Activated naive CD4-positive, alpha-beta T cell (primary cell): ENCODE measurements around the gene LDLRAD1.
"Not testable (repeated sequence)": the region's sequence is repeated elsewhere in the genome, so short reads cannot be mapped to it uniquely, and the experiment has no call there.

Experiments used
- DNase-seq, 4 experiments: peaks; one replicate each; lab custom pipeline; 2025; lab: John Stamatoyannopoulos, UW

LDLRAD1 gene

GRCh38 chr1:54017979-54018378 lies at the start of gene LDLRAD1:
Gene LDLRAD1 (minus strand): TSS chr1:54018186. CDS start chr1:54018112, 74 bp downstream.
- no peak for DNase-seq

GRCh38 chr1:54064299-54064698 lies 46.3 kb upstream of the LDLRAD1 start:
- no peak for DNase-seq

GRCh38 chr1:54054438-54054749 lies 36.4 kb upstream of the LDLRAD1 start:
- DNase-seq: no peak

- DNase-seq: no peak
Measured at GRCh38 chr1:54053745-54054437, 35.9 kb upstream of the LDLRAD1 start.

- DNase-seq: peak; percentile 91 to 95 (median 94)
Measured at GRCh38 chr1:54052934-54053744, 35.2 kb upstream of the LDLRAD1 start, which contains the start of the genes TCEANC2 and TMEM59. Gene TCEANC2 (plus strand): TSS chr1:54053608. CDS start chr1:54054423, 815 bp downstream. Gene TMEM59 (minus strand): TSS chr1:54053204. CDS start chr1:54053188, 16 bp downstream.

- DNase-seq: peak in 2 of 4 experiments; percentile 30 to 40
Measured at GRCh38 chr1:54052431-54052933, 34.5 kb upstream of the LDLRAD1 start.

GRCh38 chr1:54051933-54052430 lies 34.0 kb upstream of the LDLRAD1 start:
- DNase-seq: no peak

- DNase-seq: not testable (repeated sequence)
Measured at GRCh38 chr1:54050435-54050834, 32.4 kb upstream of the LDLRAD1 start.

- no peak for DNase-seq
Measured at GRCh38 chr1:54047384-54048305, 29.7 kb upstream of the LDLRAD1 start.

GRCh38 chr1:54046671-54047383 lies 28.8 kb upstream of the LDLRAD1 start:
- DNase-seq: no peak

GRCh38 chr1:54045496-54045895 lies 27.5 kb upstream of the LDLRAD1 start:
- DNase-seq: no peak

GRCh38 chr1:54041806-54042205 lies 23.8 kb upstream of the LDLRAD1 start:
- DNase-seq: no peak

- no peak for DNase-seq
Measured at GRCh38 chr1:54037476-54037875, 19.5 kb upstream of the LDLRAD1 start.

- no peak for DNase-seq
Measured at GRCh38 chr1:54028306-54029251, 10.6 kb upstream of the LDLRAD1 start.

GRCh38 chr1:54027848-54028247 lies 9.9 kb upstream of the LDLRAD1 start:
- no peak for DNase-seq

GRCh38 chr1:54024811-54025210 lies 6.8 kb upstream of the LDLRAD1 start:
- not testable (repeated sequence) for DNase-seq

GRCh38 chr1:54024358-54024757 lies 6.4 kb upstream of the LDLRAD1 start:
- no peak for DNase-seq

- DNase-seq: not testable (repeated sequence)
Measured at GRCh38 chr1:54019562-54020176, 1.7 kb upstream of the LDLRAD1 start.

- no peak for DNase-seq
Measured at GRCh38 chr1:54018635-54019034, 649 bp upstream of the LDLRAD1 start.
